ENCODE data around the gene MCU.

DNA sequence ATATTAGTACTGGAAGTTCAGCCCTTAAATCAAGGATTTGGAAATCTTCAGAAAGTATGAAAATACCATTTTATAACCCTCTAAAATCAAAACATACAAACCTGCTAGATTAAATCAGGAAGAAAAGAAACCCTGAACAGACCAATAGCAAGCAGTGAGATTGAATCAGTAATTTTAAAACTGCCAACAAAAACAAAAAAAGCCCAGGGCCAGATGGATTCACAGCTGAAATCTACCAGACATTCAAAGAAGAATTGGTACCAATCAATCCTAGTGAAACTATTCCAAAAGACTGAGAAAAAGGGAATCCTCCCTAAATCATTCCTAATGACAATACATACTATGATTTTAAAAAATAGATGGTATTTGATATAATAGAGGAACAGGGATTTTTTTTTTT is 70.1 kb downstream of the MCU start:
- TF ChIP-seq, protein P1, sequence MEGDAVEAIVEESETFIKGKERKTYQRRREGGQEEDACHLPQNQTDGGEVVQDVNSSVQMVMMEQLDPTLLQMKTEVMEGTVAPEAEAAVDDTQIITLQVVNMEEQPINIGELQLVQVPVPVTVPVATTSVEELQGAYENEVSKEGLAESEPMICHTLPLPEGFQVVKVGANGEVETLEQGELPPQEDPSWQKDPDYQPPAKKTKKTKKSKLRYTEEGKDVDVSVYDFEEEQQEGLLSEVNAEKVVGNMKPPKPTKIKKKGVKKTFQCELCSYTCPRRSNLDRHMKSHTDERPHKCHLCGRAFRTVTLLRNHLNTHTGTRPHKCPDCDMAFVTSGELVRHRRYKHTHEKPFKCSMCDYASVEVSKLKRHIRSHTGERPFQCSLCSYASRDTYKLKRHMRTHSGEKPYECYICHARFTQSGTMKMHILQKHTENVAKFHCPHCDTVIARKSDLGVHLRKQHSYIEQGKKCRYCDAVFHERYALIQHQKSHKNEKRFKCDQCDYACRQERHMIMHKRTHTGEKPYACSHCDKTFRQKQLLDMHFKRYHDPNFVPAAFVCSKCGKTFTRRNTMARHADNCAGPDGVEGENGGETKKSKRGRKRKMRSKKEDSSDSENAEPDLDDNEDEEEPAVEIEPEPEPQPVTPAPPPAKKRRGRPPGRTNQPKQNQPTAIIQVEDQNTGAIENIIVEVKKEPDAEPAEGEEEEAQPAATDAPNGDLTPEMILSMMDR (conservative IDR thresholded peaks at IDR 0.05; ENCODE audit: low read depth, low read length): no peak
- no peak for TF ChIP-seq EZH2 (IDR thresholded peaks at IDR 0.05; ENCODE audit: borderline replicate concordance, low read depth, low read length, poor library complexity, severe bottlenecking)

All from A673 (cell line).